Measurements from ENCODE around the gene MAMLD1. TPM values are rescaled to one million over a fixed set of nuclear protein-coding genes. Genes with fewer than 3 reads are reported as not detected.
A peak's percentile ranks its signal among the peaks of the same experiment; 100 is the strongest.

MAMLD1 gene
- total RNA-seq, 2 experiments from 2014 or later = 0.48 to 0.91 TPM

DNA sequence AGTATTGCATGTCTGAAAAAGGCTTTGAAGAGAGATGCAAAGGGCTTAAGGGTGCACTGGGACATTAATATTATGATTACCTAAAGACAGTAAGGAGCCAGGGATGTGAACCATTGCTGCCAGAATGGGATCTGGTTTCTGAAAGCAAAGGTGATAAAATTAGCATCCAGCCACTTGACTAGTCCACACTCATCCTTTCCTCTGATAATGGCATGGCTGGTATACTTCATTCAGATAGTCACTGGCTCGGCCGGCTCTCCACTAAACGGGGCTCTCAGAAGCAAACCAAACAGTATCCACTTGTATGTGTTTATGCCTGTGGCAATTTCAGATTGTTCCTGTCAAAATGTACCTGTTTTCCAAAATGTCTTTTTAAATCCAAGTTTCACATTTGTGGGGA, 46.4 kb downstream of the MAMLD1 start:
- Mint-ChIP-seq H3K9me3 (no peaks in the 10 kb centered on the region), H3K4me1 (peaks cover 5% of the 10 kb centered on the region), H3K27me3 (no peaks in the 10 kb centered on the region), H3K36me3 (no peaks in the 10 kb centered on the region), H3K4me3 (no peak overlapping the region), H3K27ac (no peak overlapping the region)
- DNase-seq = no peak

DNA sequence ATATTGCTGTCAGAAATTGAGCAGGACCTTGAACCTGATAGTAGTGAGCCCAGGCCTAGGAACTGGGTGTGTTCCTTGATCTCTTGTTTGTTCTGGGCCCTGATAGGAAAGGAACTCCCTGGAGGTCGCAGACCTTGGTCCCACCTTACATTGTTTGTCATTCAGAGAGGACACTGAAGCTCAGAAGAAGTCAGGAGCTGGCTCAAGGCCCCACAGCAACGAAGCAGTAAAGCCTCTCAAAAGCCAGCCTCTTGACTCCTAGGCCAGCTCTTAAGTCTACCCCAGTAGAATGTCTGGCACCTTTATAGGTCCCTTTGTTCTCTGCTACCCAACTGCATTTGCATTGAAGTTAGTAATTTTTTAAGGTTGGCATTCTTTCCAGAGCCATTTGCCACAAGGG, 46.8 kb downstream of the MAMLD1 start:
- Mint-ChIP-seq H3K4me3 (no peak overlapping the region), H3K27ac (no peak overlapping the region), H3K4me1 (peaks cover 5% of the 10 kb centered on the region), H3K9me3 (no peaks in the 10 kb centered on the region), H3K27me3 (no peaks in the 10 kb centered on the region), H3K36me3 (no peaks in the 10 kb centered on the region)
- no peak for DNase-seq

DNA sequence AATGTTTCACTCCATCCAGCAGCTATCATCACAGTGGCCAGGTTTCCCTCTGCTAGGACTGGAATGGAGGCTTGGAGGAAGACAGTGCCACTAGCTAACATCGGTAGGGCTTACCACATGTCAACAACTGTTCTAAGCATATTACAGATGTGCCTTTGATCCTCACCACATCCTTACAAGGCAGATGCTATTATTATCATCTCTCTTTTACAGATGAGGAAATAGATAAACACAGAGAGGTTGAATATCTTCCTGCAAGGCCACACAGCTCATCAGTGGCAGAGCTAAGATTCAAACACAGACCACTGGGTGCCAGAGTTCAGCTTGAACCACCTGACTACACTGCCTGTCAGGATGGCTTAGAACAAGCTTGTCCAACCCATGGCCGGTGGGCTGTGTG, 47.4 kb downstream of the MAMLD1 start:
- H3K27me3 Mint-ChIP-seq = no peaks in the 10 kb centered on the region
- no peak for DNase-seq
- H3K9me3 Mint-ChIP-seq = no peaks in the 10 kb centered on the region
- H3K27ac Mint-ChIP-seq = no peak overlapping the region
- no peak overlapping the region for H3K4me3 Mint-ChIP-seq
- peaks cover 5% of the 10 kb centered on the region for H3K4me1 Mint-ChIP-seq
- no peaks in the 10 kb centered on the region for H3K36me3 Mint-ChIP-seq

DNA sequence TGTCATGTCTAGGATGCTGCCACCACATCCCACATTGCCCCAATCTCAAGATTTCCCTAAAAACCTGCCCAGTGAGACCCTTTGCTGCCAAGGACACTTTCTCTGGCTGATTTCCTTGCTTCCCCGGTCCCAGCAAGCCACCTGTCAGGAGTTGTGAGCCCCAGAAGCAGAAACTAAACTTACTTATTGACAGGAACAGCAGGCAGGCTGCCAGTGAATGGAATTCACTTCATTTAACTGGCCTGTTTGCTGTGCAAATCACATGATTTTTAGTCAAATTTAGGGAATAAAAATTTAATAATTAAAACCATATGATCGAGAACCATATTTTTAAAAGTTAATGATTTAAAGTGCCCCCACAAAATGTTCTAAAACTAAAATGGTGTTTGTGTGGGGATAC, 48.5 kb downstream of the MAMLD1 start:
- no peaks in the 10 kb centered on the region for H3K9me3 Mint-ChIP-seq
- no peak overlapping the region for H3K27ac Mint-ChIP-seq
- H3K4me3 Mint-ChIP-seq = no peak overlapping the region
- peaks cover 5% of the 10 kb centered on the region for H3K4me1 Mint-ChIP-seq
- no peak for DNase-seq
- no peaks in the 10 kb centered on the region for H3K27me3 Mint-ChIP-seq
- H3K36me3 Mint-ChIP-seq = no peaks in the 10 kb centered on the region

DNA sequence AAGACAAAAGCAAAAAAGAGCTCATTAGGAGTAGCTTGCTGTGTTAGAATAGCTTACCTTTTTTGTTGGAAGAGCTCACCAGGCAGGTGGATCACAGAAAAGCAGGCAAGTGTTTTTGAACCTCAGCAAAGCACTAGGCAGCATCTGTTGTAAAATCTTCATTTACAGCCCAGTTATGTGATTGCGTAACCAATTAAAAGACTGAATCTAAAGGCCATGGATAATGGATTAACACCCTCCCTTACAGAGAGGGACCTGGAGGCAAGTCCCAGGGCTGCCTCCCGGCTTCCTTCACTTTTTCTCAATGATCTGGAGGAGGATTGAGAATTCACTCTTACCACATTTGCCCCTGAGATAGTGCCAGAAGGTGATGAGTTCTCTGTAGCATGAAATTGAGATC, 51.1 kb downstream of the MAMLD1 start:
- no peak overlapping the region for H3K27ac Mint-ChIP-seq
- no peaks in the 10 kb centered on the region for H3K9me3 Mint-ChIP-seq
- H3K4me1 Mint-ChIP-seq = peaks cover 5% of the 10 kb centered on the region
- no peaks in the 10 kb centered on the region for H3K36me3 Mint-ChIP-seq
- no peak overlapping the region for H3K4me3 Mint-ChIP-seq
- no peak for DNase-seq
- H3K27me3 Mint-ChIP-seq = no peaks in the 10 kb centered on the region

DNA sequence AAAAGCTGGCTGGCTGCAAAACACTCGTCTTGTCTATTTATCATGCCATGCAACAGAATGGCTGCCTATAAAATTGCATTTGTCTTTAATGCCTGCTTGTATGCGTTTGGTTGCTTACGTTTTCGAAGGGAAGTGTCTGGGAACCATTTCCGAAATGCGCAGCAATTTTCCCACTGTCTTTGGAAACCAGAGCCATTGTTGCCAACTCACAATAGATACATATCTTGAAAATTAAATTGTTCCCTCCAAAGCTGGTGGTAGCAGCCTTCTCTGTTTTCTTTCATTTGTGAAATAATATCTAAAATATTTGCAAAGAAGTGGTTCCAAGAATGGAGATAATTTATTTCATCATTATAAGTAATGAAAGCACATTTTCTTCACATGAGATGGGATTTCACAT, 53.4 kb downstream of the MAMLD1 start:
- no peaks in the 10 kb centered on the region for H3K36me3 Mint-ChIP-seq
- H3K4me3 Mint-ChIP-seq = no peak overlapping the region
- no peaks in the 10 kb centered on the region for H3K9me3 Mint-ChIP-seq
- DNase-seq = no peak
- H3K4me1 Mint-ChIP-seq = peaks cover 1% of the 10 kb centered on the region
- H3K27me3 Mint-ChIP-seq = no peaks in the 10 kb centered on the region
- no peak overlapping the region for H3K27ac Mint-ChIP-seq

DNA sequence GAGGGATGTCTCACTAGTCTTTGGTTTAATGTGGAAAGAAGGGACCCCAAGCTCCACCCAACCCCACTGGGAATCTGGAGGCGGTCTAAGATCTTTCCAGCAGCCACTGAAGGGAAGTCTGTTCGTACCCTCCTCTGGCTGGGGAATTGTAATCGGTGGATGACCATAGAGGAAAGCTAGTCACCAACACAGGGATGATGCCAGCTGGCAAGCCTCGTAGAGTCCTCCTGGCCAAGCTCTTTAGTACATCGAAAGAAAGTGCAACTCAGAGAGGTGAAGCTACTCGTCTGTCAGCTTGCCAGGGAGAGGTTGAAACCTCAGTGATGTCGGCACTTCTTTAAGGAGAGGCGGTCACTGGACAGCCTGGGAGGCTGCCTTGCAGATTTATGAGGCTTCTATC, 58.7 kb downstream of the MAMLD1 start:
- Mint-ChIP-seq H3K4me3 (no peak overlapping the region), H3K36me3 (no peaks in the 10 kb centered on the region), H3K4me1 (no peaks in the 10 kb centered on the region), H3K9me3 (no peaks in the 10 kb centered on the region), H3K27ac (no peak overlapping the region), H3K27me3 (no peaks in the 10 kb centered on the region)
- DNase-seq = no peak

DNA sequence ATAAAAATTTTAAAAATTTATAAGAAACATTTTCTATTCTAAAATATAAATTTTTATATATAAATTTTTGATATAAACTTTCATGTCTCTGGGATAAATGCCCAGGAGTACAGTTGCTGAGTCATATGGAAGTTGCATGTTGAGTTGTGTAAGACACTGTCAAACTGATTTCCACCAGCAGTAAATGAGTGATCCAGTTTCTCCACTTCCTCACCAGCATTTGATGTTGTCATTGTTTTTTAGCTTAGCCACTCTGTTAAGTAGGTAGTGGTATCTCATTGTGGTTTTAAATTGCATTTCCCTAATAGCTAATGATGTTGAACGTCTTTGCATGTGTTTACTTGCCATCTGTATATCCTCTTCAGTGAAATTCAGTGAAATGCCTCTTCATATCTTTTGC, 66.5 kb downstream of the MAMLD1 start:
- Mint-ChIP-seq H3K36me3 (no peaks in the 10 kb centered on the region), H3K27ac (no peak overlapping the region), H3K27me3 (no peaks in the 10 kb centered on the region), H3K4me3 (no peak overlapping the region), H3K4me1 (no peaks in the 10 kb centered on the region), H3K9me3 (no peaks in the 10 kb centered on the region)
- no peak for DNase-seq

DNA sequence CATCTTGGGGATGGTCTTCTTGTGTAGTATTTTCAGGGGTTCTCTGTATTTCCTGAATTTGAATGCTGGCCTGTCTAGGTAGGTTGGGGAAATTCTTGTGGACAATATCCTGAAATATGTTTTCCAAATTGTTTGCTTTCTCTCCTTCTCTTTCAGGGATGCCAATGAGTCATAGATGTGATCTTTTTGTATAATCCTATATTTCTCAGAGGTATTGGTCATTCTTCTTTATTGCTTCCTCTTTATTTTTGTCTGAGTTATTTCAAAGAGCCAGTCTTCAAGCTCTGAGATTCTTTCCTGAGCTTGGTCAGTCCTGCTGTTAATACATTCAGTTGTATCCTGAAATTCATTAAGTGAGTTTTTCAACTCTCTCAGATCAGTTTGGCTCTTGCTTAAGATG, 73.1 kb downstream of the MAMLD1 start:
- no peaks in the 10 kb centered on the region for H3K27me3 Mint-ChIP-seq
- no peaks in the 10 kb centered on the region for H3K4me1 Mint-ChIP-seq
- H3K36me3 Mint-ChIP-seq = no peaks in the 10 kb centered on the region
- H3K9me3 Mint-ChIP-seq = peaks cover 2% of the 10 kb centered on the region
- no peak for DNase-seq
- H3K4me3 Mint-ChIP-seq = no peak overlapping the region
- H3K27ac Mint-ChIP-seq = no peak overlapping the region

DNA sequence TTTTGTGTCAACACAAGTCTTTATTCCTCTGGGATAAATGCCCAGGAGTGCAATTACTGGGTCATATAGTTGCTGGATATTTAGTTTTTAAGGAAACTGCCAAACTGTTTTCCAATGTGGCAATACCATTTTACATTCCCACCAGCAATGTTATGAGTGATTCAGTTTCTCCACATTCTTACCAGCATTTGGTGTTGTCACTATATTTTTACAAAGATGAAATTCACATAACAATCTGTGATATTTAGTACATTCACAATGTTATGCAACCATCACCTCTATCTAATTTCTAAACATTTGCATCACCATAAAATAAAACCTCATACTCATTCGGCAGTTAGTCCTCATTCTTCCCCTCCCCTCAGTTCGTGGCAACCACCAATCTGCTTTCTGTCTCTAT, 75.0 kb downstream of the MAMLD1 start:
- Mint-ChIP-seq H3K4me3 (no peak overlapping the region), H3K27me3 (no peaks in the 10 kb centered on the region), H3K36me3 (no peaks in the 10 kb centered on the region), H3K27ac (no peak overlapping the region), H3K4me1 (no peaks in the 10 kb centered on the region), H3K9me3 (peaks cover 3% of the 10 kb centered on the region)
- DNase-seq = no peak

DNA sequence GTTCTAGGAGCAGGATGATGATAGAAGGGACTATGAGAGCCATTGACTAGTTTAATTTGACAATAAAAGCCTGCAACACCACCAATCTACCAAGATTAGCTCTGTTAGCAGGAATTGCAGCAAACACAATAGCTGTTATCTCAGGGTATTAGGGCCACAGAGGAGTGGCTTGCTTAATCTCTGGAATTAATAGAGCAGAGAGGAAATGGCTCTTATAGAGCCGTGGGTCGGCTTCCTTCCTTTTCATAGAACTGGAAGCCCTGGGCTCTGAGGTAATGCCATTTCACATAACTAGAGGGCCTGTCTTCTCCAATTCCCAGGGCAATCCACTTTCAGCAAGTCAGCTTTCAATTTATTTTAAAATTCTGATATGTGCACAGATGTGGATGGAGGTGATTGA, 83.0 kb downstream of the MAMLD1 start:
- Mint-ChIP-seq H3K27ac (no peak overlapping the region), H3K4me1 (peaks cover 2% of the 10 kb centered on the region), H3K27me3 (no peaks in the 10 kb centered on the region), H3K4me3 (no peak overlapping the region), H3K9me3 (peaks cover 1% of the 10 kb centered on the region), H3K36me3 (no peaks in the 10 kb centered on the region)
- no peak for DNase-seq

DNA sequence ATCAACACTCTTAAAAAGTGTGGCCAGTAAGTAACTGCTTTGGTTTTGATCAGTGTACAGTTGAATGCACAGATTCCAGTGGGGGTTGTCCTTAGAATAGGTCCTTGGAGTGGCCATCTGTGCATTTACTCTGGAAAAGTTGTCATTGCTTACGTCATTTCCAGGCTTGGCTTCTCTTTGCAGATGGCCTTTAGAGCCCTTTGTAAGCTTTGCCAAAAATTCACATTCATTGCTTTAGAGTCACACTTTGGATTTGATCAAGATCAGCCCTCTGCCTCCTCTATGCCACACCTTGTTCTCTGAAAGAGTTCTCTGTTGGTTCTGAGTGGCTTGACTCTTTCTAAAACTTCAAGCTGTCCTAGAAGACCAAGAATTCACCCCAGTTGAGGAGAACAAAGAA, 83.9 kb downstream of the MAMLD1 start:
- Mint-ChIP-seq H3K36me3 (no peaks in the 10 kb centered on the region), H3K27me3 (no peaks in the 10 kb centered on the region), H3K4me1 (peaks cover 2% of the 10 kb centered on the region), H3K9me3 (peaks cover 1% of the 10 kb centered on the region), H3K4me3 (no peak overlapping the region), H3K27ac (no peak overlapping the region)
- no peak for DNase-seq

DNA sequence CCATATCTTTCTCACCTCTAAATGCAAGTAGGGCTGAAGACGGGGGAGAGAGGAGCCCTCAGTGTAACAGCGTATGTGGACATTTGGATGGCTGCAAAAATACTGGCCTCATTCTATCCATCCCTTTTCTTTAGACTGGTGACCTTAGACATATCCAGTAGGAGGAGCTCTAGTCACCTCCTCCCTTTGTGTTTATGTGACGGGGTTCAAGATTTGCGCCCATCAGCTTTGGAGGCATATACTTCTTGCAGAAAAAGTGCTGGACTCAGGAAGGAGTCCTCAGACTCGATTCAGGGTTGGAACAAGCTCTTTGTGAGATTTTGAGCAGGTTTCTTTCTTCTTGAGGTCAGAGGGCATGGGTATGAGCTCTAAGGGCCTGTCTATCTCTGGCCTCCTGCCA, 86.2 kb downstream of the MAMLD1 start:
- Mint-ChIP-seq H3K27ac (no peak overlapping the region), H3K9me3 (no peaks in the 10 kb centered on the region), H3K4me1 (peaks cover 2% of the 10 kb centered on the region), H3K4me3 (no peak overlapping the region), H3K36me3 (no peaks in the 10 kb centered on the region), H3K27me3 (no peaks in the 10 kb centered on the region)
- DNase-seq = no peak

DNA sequence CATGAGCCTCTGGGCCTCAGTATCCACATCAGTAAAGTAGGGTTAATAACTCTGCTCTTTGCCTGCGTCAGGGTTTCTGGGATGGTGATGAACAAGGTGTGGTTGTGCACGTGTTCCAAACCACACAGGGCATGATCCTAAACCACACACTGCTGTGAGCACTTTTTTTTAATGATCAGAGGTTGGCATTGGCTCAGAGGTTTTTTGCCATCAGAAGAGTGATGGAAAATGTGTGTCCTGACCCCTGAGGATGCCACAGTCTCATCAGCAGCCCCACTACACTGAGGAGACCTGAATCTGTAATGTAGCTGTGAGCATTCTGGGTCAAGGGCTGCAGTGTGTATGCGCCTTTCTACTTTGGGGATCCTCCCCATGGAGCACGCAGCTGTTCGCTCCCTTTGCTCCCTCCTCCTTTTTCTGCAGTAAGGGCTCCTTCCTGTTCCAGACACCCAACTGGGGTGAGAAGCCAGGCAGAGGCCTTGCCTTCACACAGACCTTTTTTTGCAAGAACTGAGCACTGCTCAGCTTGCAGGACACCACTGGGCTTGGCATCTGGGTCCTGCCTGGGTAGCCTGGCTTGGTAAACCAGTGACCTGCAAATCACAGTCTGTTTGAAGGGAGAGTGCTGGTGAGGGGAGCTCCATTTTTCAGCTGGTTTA, 87.5 kb downstream of the MAMLD1 start:
- Mint-ChIP-seq H3K9me3 (no peaks in the 10 kb centered on the region), H3K4me3 (no peak overlapping the region)
- DNase-seq = peak; percentile 2

DNA sequence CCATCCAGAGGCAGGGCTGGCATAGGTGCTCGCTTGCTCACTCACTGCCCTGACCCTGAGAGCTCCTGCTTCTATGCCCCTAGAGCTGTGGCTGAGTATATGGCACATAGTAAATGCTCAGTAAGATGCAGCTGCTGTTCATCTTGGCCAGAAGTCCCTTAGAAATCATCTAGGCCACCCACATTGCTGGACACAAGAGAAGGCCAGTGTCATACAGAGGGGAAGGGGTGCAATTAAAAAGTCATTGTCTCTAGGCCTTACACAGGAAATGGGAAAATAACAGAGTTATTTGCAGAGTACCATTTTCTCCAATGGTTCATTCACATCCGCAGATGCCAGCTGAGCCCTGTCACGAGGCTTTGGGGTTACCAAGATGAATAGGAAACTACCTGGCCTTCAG, 88.8 kb downstream of the MAMLD1 start:
- Mint-ChIP-seq H3K9me3 (no peaks in the 10 kb centered on the region), H3K27me3 (no peaks in the 10 kb centered on the region), H3K27ac (no peak overlapping the region), H3K4me1 (peaks cover 2% of the 10 kb centered on the region), H3K4me3 (no peak overlapping the region), H3K36me3 (peaks cover 4% of the 10 kb centered on the region)
- DNase-seq = no peak

More for the DNA sequence above, 87.5 kb downstream of the MAMLD1 start:
- peaks cover 4% of the 10 kb centered on the region for H3K36me3 Mint-ChIP-seq
- H3K27ac Mint-ChIP-seq = no peak overlapping the region
- H3K27me3 Mint-ChIP-seq = no peaks in the 10 kb centered on the region
- peaks cover 2% of the 10 kb centered on the region for H3K4me1 Mint-ChIP-seq

DNA sequence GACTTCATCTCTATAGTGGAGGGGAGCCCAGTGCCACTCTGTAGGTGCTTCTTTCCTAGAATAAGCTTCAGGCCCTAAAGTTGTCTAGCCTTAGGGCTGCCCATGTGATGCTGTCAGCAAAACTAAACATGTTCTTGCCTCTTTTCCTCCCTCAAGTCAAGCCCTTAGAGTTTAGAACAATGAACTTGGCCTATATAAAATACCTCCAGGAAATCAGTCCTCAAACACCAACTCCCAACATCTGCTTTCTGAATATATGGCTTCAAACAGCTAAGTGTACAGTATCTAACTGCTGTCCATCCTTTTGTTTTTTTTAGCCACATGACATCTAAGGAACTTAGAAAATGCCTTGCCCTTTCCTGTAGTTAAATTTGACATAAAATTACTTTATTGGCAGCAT, 91.0 kb downstream of the MAMLD1 start:
- no peak for DNase-seq
- no peaks in the 10 kb centered on the region for H3K9me3 Mint-ChIP-seq
- H3K4me3 Mint-ChIP-seq = no peak overlapping the region
- H3K4me1 Mint-ChIP-seq = peaks cover 6% of the 10 kb centered on the region
- H3K27ac Mint-ChIP-seq = no peak overlapping the region
- H3K36me3 Mint-ChIP-seq = peaks cover 4% of the 10 kb centered on the region
- no peaks in the 10 kb centered on the region for H3K27me3 Mint-ChIP-seq

Data from activated naive CD8-positive, alpha-beta T cell treated with anti-CD3 and anti-CD28 coated beads for 36 hours (primary cell).